GM18873 (cell line): ENCODE data around the gene TTC33.
"Not testable (repeated sequence)": the region's sequence is repeated elsewhere in the genome, so short reads cannot be mapped to it uniquely, and the experiment has no call there.

Experiments
- ATAC-seq: cut with Tn5 transposase; IDR thresholded peaks from one replicate; pipeline ENCODE4 v1.9.1; 2021; ENCODE audit warnings: mild to moderate bottlenecking, moderate library complexity, moderate number of reproducible peaks; ENCODE audit not compliant: unreplicated experiment, low FRiP score

Gene TTC33, protein sequence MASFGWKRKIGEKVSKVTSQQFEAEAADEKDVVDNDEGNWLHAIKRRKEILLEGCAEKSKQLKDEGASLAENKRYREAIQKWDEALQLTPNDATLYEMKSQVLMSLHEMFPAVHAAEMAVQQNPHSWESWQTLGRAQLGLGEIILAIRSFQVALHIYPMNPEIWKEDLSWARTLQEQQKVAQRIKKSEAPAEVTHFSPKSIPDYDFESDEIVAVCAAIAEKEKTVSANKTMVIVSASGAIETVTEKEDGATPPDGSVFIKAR

DNA sequence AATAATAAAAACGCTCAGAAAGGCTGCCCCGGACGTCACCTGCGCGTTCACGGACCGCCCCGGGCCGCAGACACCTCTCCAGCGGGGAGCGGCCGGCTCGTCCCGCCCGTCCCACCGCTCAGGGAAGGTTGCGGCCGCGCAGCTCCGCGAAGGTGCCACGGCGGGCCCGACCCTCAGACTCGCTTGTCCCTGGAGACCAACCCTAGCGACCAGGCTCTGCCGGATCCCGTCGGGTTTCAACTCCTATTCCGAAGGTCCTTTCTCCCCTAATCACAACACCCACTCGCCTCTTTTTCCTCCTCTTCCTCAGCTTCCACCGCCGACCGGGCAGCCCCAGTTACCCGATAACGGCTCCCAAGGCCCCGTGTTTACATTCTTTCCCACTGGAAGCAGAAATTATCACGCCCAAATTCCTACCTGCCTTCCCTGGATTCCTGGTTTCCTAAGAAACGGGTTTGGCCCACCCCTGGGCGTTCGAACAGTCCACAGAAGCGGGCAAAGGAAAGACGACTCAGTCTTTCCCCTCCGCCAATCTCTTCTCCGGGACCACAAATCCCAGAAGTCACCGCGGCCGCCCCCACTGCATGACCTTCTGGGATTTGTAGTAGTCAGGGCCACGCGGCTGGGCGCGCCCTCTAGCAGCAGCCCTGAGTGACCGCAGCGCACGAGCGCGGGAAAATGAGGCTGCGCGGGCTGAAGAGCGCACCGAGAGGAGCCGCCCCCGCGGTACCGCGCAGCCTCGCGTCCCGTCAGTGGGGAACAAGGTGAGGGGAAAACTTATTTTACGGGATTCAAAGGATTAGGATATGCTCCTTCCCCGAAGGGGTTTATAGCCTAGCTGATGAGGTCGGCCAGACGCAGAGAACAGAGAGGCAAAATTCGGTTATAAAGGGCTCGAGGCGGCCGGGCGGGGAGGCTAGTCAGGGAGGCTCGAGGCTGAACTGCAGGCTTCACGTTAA is at the start of gene TTC33:
TSS of gene TTC33 (minus strand) at position 555 of the 959 bp plus-strand sequence. CDS start 8,943 bp downstream, outside the sequence.
- ATAC-seq: peak; percentile 87

- no peak for ATAC-seq
These were observed 46.2 kb upstream of the TTC33 start for GRCh38 chr5:40801771-40802562.

- no peak for ATAC-seq
These were observed 43.5 kb upstream of the TTC33 start for GRCh38 chr5:40799258-40799657.

DNA sequence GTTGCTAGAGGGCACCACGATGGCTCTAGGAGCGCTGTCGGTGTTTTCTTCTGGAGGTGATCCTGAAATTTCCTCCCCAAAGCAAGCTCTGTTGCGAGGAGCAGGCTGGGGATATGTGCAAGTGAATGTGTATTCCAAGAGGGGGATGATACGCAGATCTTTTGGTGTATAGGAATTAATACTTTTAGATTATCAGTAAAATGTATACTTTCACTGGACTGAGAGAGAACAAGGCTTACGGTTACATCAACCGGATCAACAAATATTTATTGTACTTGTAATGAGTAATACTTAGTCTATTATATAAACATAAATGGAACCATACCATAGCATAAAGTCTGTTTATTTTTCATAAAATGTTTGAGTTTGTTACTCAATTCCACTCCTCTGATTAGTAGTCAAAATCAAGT is 43.0 kb upstream of the TTC33 start:
- no peak for ATAC-seq

- peak; percentile 83 for ATAC-seq
These were observed 42.4 kb upstream of the TTC33 start, which contains the start of gene PRKAA1 for GRCh38 chr5:40798012-40798800. PRKAA1 (minus strand) TSS chr5:40798374; CDS start chr5:40798189, 185 bp downstream.

- ATAC-seq: peak; percentile 43
These were observed 41.7 kb upstream of the TTC33 start for GRCh38 chr5:40797273-40798011.

- no peak for ATAC-seq
These were observed 40.7 kb upstream of the TTC33 start for GRCh38 chr5:40796487-40796889.

GRCh38 chr5:40794877-40795276 is 39.1 kb upstream of the TTC33 start:
- not testable (repeated sequence) for ATAC-seq

- ATAC-seq: not testable (repeated sequence)
These were observed 38.6 kb upstream of the TTC33 start for GRCh38 chr5:40794340-40794739.

- not testable (repeated sequence) for ATAC-seq
These were observed 36.9 kb upstream of the TTC33 start for GRCh38 chr5:40792691-40793090.

GRCh38 chr5:40791715-40792139 is 36.0 kb upstream of the TTC33 start:
- no peak for ATAC-seq

DNA sequence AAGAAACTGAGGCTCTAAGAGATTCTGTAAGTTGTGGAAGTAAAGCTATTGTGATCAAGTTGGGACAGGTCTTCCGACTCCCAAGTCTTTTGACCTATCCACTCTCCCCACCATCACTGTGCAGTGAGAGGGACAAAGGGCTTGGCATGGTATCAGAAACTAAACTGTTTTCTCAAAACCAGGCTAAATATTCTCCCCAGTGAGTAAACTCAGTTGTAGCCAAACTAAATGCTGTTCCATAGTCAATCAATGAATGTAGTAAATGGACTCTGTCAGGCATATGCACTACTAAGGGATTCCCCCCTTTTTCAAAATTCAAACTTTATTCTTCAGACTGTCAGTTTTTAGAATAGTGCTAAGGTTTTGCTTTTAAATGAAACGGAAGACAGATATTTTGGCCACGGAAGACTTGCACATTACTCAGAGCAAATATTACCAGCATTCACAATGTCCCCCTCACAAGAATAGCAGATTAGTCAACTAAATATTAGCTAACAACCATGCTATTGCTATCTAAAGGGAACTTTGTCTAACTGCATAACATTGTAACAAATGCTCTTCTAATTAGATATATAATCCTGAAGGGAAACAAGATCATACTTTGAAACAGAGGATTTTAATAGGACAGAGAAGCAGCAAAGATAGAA is 35.3 kb upstream of the TTC33 start:
- ATAC-seq: no peak

GRCh38 chr5:40788941-40789340 is 33.2 kb upstream of the TTC33 start:
- ATAC-seq: not testable (repeated sequence)

DNA sequence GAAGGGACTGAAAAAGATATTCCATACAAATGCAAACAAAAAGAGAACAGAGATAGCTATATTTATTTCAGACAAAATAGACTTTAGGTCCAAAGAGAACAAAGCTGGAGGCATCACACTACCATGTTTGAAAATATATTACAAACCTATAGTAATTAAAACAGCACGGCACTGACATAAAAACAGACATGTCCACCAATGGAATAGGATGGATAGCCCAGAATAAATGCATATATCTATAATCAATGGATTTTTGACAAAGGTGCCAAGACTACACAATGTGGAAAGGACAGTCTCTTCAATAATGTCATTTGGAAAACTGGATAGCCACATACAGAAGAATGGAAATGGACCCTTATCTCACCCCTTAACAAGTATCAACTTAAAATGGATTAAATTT is 32.2 kb upstream of the TTC33 start:
- ATAC-seq: no peak

DNA sequence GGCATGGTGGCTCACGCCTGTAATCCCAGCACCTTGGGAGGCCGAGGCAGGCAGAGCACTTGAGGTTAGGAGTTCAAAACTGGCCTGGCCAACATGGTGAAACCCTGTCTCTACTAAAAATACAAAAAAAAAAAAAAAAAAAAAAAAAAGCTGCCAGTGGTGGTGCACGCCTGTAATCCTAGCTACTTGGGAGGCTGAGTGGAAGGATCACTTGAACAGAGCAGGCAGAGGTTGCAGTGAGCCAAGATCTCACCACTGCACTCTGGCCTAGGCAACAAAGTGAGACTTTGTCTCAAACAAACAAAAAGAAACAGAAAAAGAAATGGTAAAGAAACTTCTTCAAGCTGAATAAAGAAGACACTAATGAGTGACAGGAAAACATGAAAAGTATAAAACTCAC is 30.9 kb upstream of the TTC33 start:
- not testable (repeated sequence) for ATAC-seq

DNA sequence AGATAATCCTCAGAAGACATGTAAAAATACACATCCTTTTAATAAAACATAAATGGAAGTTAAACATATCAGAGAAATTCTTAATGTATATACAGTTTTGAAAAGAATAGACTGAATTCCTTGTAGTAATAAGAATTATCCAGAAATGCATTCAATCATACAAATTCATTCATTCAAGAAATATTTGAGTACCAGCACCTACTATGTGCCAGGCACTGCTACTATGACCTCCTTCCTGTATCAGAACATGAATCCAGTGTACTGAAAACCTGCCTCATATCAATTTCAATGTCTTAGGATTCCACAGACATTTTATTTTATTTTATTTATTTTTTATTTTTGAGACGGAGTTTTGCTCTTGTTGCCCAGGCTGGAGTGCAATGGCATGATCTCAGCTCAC is 29.2 kb upstream of the TTC33 start:
- no peak for ATAC-seq

DNA sequence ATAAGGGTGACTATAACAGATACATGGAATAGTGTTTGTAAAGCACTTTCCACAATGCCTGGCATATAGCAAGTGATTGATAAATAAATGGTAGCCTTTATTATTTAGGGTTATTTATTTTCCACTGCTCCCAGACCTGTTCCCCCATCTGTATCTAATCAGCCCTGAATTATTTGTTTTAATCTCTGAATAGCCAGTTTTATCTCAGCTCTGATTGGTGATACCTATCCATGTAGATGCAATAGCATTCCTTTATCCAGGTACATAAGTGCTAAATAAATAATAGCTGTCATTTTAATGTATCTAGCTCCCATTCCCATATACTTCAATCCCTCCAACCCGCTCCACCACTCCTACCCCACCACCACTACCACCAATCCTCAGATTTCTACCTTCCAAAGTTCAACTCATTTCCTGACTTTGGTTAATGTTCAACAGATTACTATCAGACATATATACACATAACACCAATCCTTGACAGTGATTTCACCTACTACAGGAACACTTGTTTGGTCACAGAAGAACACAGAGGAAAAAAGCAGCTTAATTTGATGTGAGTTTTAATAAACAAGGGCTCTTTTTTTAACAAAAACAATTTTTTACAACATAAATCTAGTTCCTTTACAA is 28.4 kb upstream of the TTC33 start:
- ATAC-seq: no peak

- no peak for ATAC-seq
These were observed 26.2 kb upstream of the TTC33 start for GRCh38 chr5:40781843-40782409.
